HEK293 (cell line): ENCODE results near the gene DST.

Experiments
- SALL2 ChIP-seq: fragments of 450-650 bp; formaldehyde crosslinking; IDR thresholded peaks from 2 replicates; pipeline ENCODE4 v1.5.0; 2017; ENCODE audit warnings: missing biosample characterization, mild to moderate bottlenecking, missing genetic modification characterization, borderline replicate concordance
- ZBTB8A ChIP-seq: fragments of 450-650 bp; formaldehyde crosslinking; IDR thresholded peaks from 2 replicates; pipeline ENCODE4 v1.5.1; 2016; ENCODE audit warnings: missing biosample characterization, missing genetic modification characterization
- ZNF274 ChIP-seq, 2 experiments: fragments of 200-500 bp in 1 of 2; fragments of 450-650 bp in 1 of 2; sonication (Bioruptor generic) in 1 of 2; formaldehyde crosslinking in 1 of 2; IDR thresholded peaks; 2 replicates each; pipeline versions ENCODE4 v1.5.1 to v1.6.1; 2014 to 2016; ENCODE audit warnings: borderline replicate concordance in 1 of 2, inconsistent platforms in 1 of 2, low read length in 1 of 2, missing biosample characterization in 1 of 2, missing genetic modification characterization in 1 of 2
- TF ChIP-seq, protein P1 (sequence below): fragments of 450-650 bp; formaldehyde crosslinking; IDR thresholded peaks from 2 replicates; pipeline ENCODE4 v1.5.1; 2016; ENCODE audit warnings: missing biosample characterization, missing genetic modification characterization
- TF ChIP-seq, protein P2 (sequence below): fragments of 450-650 bp; formaldehyde crosslinking; optimal IDR thresholded peaks from 2 replicates; pipeline ENCODE3; 2016; ENCODE audit warnings: missing biosample characterization, mild to moderate bottlenecking, missing genetic modification characterization

DNA sequence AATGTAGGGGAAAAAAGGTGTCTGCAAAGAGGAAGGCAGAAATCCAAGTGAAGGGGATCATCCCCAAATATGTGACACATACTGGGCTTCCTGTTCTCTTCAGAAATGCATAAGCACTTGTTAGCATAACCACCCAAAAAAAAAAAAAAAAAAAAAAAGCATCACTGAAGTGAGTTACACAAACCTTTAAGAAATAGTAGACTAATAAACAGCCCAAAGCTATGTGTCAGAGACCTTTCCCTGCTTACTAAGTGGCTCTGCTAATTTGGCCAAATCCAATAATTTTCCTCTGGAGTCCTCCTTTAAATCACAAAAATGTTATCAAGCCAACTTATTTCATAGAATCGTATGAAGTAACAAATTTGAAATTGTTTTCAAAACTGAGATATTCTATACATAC lies 7.5 kb upstream of the DST start:
- TF ChIP-seq, protein P1, sequence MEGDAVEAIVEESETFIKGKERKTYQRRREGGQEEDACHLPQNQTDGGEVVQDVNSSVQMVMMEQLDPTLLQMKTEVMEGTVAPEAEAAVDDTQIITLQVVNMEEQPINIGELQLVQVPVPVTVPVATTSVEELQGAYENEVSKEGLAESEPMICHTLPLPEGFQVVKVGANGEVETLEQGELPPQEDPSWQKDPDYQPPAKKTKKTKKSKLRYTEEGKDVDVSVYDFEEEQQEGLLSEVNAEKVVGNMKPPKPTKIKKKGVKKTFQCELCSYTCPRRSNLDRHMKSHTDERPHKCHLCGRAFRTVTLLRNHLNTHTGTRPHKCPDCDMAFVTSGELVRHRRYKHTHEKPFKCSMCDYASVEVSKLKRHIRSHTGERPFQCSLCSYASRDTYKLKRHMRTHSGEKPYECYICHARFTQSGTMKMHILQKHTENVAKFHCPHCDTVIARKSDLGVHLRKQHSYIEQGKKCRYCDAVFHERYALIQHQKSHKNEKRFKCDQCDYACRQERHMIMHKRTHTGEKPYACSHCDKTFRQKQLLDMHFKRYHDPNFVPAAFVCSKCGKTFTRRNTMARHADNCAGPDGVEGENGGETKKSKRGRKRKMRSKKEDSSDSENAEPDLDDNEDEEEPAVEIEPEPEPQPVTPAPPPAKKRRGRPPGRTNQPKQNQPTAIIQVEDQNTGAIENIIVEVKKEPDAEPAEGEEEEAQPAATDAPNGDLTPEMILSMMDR (tag by site-specific recombination), result no peak
- TF ChIP-seq ZNF274 (IDR thresholded peaks at IDR 0.05; ENCODE audit: low read length) (no peak), ZNF274 (tag by site-specific recombination; IDR thresholded peaks at IDR 0.05; ENCODE audit: borderline replicate concordance) (no peak), SALL2 (no peak), ZBTB8A (tag by site-specific recombination) (no peak)
- TF ChIP-seq, protein P2, sequence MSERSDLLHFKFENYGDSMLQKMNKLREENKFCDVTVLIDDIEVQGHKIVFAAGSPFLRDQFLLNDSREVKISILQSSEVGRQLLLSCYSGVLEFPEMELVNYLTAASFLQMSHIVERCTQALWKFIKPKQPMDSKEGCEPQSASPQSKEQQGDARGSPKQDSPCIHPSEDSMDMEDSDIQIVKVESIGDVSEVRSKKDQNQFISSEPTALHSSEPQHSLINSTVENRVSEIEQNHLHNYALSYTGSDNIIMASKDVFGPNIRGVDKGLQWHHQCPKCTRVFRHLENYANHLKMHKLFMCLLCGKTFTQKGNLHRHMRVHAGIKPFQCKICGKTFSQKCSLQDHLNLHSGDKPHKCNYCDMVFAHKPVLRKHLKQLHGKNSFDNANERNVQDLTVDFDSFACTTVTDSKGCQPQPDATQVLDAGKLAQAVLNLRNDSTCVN (tag by site-specific recombination), result no peak
